Kidney epithelial cell (primary cell): ENCODE results near the gene YBEY. TPM values are rescaled to one million over a fixed set of nuclear protein-coding genes. Genes with fewer than 3 reads are reported as not detected.

Experiments used
- DNase-seq: peaks from one replicate; pipeline ENCODE4 v3.0.0-alpha.2; 2010; ENCODE audit warnings: low read depth
- H3K27me3 ChIP-seq: 2 replicates; pipeline ENCODE4 v1.6.0; 2011; ENCODE audit warnings: low read length; ENCODE audit not compliant: control insufficient read depth, insufficient read depth
- H3K36me3 ChIP-seq: 2 replicates; pipeline ENCODE4 v1.5.1; 2011; ENCODE audit warnings: low read length; ENCODE audit not compliant: control insufficient read depth, insufficient read depth
- H3K4me3 ChIP-seq: 2 replicates; pipeline ENCODE4 v1.5.1; 2011; ENCODE audit warnings: low read depth, mild to moderate bottlenecking, control low read depth, low read length
- total RNA-seq: library from RNA; depleted of rRNA; stranded (reverse); fragments of >200 nt; gene quantifications from 2 replicates; pipeline ENCODE4 v1.2.3, GENCODE V29; 2015
- TF ChIP-seq, protein P1 (sequence below): IDR thresholded peaks from 2 replicates; pipeline ENCODE4 v1.5.1; 2011; ENCODE audit warnings: mild to moderate bottlenecking, moderate library complexity, low read length, control low read depth, inconsistent platforms; ENCODE audit not compliant: insufficient read depth, poor library complexity, severe bottlenecking

YBEY gene
- total RNA-seq, 1 donor from 2014 or later, result 23.7 TPM

DNA sequence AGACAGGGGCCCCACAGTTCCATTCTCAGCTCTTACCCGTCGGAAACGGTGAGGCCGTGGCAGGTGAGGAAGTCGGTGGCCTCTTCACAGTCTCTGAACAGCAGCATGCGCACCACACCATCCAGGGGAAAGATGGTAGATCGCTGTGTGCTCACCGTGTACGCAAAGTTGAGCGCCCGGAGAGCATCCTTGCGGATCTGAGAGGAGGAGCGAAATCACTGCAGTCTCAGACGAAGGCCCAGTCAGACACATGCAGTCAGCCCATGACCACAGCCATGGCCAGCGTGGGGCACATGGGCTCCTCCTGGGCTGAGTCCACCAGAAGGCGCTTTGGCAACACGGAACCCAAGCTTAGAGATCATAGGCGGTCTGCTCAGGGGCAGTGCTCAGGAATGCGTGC lies 19.2 kb upstream of the YBEY start:
- TF ChIP-seq, protein P1, sequence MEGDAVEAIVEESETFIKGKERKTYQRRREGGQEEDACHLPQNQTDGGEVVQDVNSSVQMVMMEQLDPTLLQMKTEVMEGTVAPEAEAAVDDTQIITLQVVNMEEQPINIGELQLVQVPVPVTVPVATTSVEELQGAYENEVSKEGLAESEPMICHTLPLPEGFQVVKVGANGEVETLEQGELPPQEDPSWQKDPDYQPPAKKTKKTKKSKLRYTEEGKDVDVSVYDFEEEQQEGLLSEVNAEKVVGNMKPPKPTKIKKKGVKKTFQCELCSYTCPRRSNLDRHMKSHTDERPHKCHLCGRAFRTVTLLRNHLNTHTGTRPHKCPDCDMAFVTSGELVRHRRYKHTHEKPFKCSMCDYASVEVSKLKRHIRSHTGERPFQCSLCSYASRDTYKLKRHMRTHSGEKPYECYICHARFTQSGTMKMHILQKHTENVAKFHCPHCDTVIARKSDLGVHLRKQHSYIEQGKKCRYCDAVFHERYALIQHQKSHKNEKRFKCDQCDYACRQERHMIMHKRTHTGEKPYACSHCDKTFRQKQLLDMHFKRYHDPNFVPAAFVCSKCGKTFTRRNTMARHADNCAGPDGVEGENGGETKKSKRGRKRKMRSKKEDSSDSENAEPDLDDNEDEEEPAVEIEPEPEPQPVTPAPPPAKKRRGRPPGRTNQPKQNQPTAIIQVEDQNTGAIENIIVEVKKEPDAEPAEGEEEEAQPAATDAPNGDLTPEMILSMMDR, result no peak
- Histone ChIP-seq H3K27me3 (no peaks in the 10 kb centered on the region), H3K4me3 (no peak overlapping the region), H3K36me3 (peaks cover 3% of the 10 kb centered on the region)
- DNase-seq, result no peak

DNA sequence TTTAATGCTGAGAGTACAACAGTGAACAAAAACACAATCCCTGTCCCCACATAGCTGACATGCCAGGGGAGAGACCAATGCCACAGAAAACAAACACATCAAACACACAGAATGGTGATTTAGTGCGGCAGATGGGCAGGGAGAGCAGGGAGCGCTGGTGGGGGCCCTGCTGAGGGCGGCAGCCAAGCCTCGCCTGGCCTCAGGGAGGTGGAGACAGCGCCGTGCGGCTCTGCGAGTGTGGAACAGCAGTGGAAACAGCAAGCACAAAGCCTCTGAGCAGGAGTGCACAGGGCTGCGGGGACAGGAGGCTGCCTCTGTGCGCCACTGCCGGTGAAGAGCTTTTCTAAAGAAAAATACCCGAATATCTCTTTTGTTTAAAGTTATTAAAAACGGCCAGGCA lies 17.8 kb upstream of the YBEY start:
- Histone ChIP-seq H3K4me3 (no peak overlapping the region), H3K27me3 (no peaks in the 10 kb centered on the region), H3K36me3 (peaks cover 3% of the 10 kb centered on the region)
- no peak for DNase-seq
- TF ChIP-seq, protein P1, result no peak

DNA sequence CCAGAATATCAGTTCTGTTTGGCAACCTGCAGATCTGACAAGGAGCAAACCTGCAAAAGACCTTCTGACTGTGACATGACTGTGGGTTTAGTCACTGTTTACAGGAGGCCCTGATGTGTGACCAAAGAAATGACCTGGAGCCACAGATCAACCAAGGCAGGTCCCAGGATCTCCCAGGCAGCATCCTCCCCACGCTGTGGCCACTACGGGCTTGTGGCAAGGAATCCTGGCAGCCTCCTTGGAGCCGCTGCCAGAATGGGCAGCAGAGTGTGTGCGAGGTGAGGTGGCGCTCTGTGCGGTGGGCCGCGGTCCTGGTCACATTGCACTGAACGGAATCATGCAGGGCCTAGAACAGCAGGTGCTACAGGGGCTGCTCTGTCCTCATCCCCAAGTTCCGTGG lies 16.7 kb upstream of the YBEY start:
- TF ChIP-seq, protein P1, result no peak
- peak; percentile 92 for DNase-seq
- Histone ChIP-seq H3K36me3 (peaks cover 3% of the 10 kb centered on the region), H3K4me3 (no peak overlapping the region), H3K27me3 (no peaks in the 10 kb centered on the region)

DNA sequence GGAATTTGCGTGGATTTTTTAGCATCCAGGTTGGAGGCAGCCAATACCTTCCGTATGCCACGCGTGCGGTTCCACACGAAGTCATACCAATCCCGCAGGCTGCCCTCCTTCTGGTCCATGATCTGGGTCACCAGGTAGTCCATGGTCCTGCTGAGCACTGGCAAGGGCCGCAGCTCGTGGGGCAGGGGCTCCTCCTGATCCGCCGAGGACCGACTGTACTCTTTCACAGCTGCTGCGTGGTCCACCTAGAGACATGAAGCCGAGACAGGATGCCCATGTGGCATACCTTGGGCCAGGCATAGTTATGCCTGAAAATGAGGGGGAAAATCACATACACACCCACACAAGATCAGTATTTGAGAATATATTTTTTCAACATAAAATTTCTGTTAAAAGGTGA lies 12.8 kb upstream of the YBEY start:
- DNase-seq, result no peak
- peaks cover 3% of the 10 kb centered on the region for H3K36me3 ChIP-seq
- TF ChIP-seq, protein P1, result no peak
- no peak overlapping the region for H3K4me3 ChIP-seq
- H3K27me3 ChIP-seq, result no peaks in the 10 kb centered on the region

DNA sequence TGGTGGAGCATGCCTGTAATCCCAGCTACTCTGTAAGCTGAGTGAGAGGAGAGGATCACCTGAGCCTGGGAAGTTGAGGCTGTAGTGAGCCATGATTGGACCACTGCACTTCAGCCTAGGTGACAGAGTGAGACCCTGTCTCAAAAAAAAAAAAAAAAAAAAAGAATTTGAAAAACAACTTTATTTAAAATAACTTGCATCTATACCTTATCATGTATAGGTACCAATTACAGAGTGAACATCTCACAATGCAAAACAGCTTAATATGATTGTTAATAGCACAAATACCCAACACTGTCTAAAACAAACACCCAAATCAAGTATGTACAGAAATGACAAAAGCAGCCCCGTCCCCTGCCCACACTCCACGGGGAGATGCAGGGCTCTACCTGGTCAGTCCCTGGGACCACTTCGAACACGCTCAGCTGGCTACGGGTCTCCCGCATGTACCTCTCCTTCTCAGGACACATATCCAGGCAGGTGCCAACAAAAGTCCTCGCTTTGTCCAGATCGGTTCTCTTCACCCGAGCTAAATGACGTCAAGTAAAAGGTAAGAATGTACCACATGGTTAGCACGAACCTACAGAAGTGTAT lies 11.2 kb upstream of the YBEY start:
- Histone ChIP-seq H3K36me3 (peaks cover 3% of the 10 kb centered on the region), H3K27me3 (no peaks in the 10 kb centered on the region), H3K4me3 (no peak overlapping the region)
- no peak for DNase-seq
- TF ChIP-seq, protein P1, result no peak

DNA sequence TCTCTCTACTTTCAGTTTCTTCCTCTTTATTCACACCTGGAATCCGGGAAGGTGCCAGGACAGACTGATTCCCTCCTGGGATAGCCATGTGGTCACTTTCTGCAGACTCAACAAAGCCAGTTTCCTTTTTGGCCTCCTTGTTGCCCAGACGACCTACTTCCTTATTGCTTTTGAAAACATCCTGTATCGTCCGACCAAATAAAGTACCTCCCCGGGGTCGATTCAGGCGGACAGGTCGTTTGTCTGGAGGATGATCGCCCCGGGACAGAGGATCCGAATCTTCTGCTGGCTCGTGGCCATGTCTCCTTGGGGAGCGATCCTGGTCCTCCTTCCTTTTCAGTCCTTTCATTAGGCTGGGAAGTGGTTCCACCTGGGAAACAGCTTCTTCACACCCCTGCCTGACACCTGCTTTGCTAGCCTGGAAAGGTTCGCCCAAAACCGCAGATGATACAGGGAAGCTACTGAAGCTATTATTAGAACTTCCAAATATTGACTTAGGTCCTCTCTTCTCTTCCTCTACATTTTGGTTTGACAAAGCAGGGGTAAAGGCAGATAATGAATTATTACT lies 2.0 kb upstream of the YBEY start:
- Histone ChIP-seq H3K27me3 (no peaks in the 10 kb centered on the region), H3K36me3 (no peaks in the 10 kb centered on the region), H3K4me3 (no peak overlapping the region)
- TF ChIP-seq, protein P1, result no peak
- no peak for DNase-seq
